GM12873 (cell line): ENCODE measurements around the gene DAP.

Source experiments
- CTCF ChIP-seq: IDR thresholded peaks from 2 replicates; pipeline ENCODE4 v1.5.1; 2012; ENCODE audit warnings: low read depth, mild to moderate bottlenecking, moderate library complexity, low read length, control low read depth; ENCODE audit not compliant: insufficient read depth; ENCODE audit errors: missing control alignments

DAP gene

GRCh38 chr5:10691826-10692785 is 68.9 kb downstream of the DAP start:
- no peak for TF ChIP-seq CTCF

GRCh38 chr5:10690460-10691440 is 70.3 kb downstream of the DAP start:
- no peak for TF ChIP-seq CTCF

- TF ChIP-seq CTCF, result peak; percentile 71
Observed at GRCh38 chr5:10689391-10690081, 71.5 kb downstream of the DAP start.

- no peak for TF ChIP-seq CTCF
Observed at GRCh38 chr5:10688651-10689171, 72.3 kb downstream of the DAP start.

GRCh38 chr5:10686890-10687289 is 74.1 kb downstream of the DAP start:
- no peak for TF ChIP-seq CTCF

- TF ChIP-seq CTCF, result no peak
Observed at GRCh38 chr5:10685115-10685521, 75.9 kb downstream of the DAP start.
